ENCODE data around the gene TTC9B.

DNA sequence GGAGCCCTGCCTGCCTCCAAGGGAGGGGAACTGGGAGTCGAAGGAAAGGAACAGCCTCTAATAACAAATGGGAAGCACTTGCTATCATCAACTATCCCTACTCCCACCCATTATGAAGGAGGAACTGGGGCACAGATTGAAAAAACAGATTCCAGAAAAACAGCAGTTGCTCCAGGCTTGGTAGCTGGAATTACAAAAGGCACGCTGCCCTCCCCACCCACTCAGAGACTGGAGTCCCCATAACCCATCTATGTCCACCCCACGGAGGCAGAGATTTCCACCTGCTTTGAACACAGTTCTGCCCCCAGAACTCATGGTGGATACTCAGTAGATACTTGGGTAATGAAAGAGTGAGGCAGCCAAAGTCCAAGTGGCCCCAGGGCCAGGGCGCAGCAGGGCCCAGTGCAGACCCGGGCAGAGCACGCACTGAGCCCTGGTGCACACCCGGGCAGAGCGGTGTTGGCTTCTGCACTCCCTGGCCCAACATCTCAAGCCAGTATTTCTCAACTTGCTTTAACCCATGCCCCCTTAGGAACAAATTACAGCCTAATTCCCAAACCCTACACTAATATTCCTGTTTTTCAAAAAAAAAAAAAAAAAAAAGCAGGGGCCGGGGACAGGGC, 27.4 kb upstream of the TTC9B start:
- TF ChIP-seq GATA2 (IDR thresholded peaks at IDR 0.05; ENCODE audit: low read depth, low read length) = no peak
- no peak for TF ChIP-seq GATA3 (IDR thresholded peaks at IDR 0.05; ENCODE audit: low read depth, low read length)
